GM12865 (cell line): ENCODE data around the gene OR10T2.

Source experiments
- DNase-seq: peaks from one replicate; pipeline ENCODE4 v3.0.0; 2010; ENCODE audit warnings: low read depth
- H3K4me3 ChIP-seq: 2 replicates; pipeline ENCODE4 v1.5.1; 2011; ENCODE audit warnings: mild to moderate bottlenecking, low read depth, low read length, control low read depth
- CTCF ChIP-seq: IDR thresholded peaks from 2 replicates; pipeline ENCODE4 v1.5.1; 2011; ENCODE audit warnings: low read length, control low read depth, low read depth, inconsistent platforms; ENCODE audit not compliant: insufficient read depth; ENCODE audit errors: missing control alignments

The OR10T2 gene

GRCh38 chr1:158417586-158417985 is 18.3 kb upstream of the OR10T2 start:
- no peak overlapping the region for H3K4me3 ChIP-seq
- no peak for TF ChIP-seq CTCF
- no peak for DNase-seq

GRCh38 chr1:158414651-158415345 is 15.5 kb upstream of the OR10T2 start:
- H3K4me3 ChIP-seq, result no peak overlapping the region
- no peak for TF ChIP-seq CTCF
- DNase-seq, result no peak

- no peak overlapping the region for H3K4me3 ChIP-seq
- no peak for TF ChIP-seq CTCF
- no peak for DNase-seq
Measured at GRCh38 chr1:158407092-158407491, 7.8 kb upstream of the OR10T2 start.

GRCh38 chr1:158400871-158401270 is 1.6 kb upstream of the OR10T2 start:
- no peak overlapping the region for H3K4me3 ChIP-seq
- no peak for DNase-seq
- TF ChIP-seq CTCF, result no peak

- DNase-seq, result no peak
- TF ChIP-seq CTCF, result no peak
- no peak overlapping the region for H3K4me3 ChIP-seq
Measured at GRCh38 chr1:158396646-158397045, 2.6 kb downstream of the OR10T2 start.

GRCh38 chr1:158393476-158393875 is 5.8 kb downstream of the OR10T2 start:
- no peak overlapping the region for H3K4me3 ChIP-seq
- no peak for TF ChIP-seq CTCF
- DNase-seq, result no peak

- DNase-seq, result no peak
- H3K4me3 ChIP-seq, result no peak overlapping the region
- TF ChIP-seq CTCF, result no peak
Measured at GRCh38 chr1:158391099-158391498, 8.2 kb downstream of the OR10T2 start.
